Natural killer cell (primary cell): Measurements from ENCODE around the gene ABCA2. TPM values are rescaled to one million over a fixed set of nuclear protein-coding genes. Genes with fewer than 3 reads are reported as not detected.

Source experiments
- ATAC-seq, 3 donors: fragments of 150-1000 bp in 2 of 3; fragments of 200-7000 bp in 1 of 3; cut with Tn5 transposase; 1 replicate in 1 of 3; 2 replicates in 2 of 3; pipeline ENCODE4 v1.10.0; 2021; ENCODE audit warnings: mild to moderate bottlenecking in 2 of 3, moderate library complexity in 2 of 3
- DNase-seq, 2 donors: peaks; one replicate each; pipeline versions ENCODE4 v3.0.0 to v3.0.0-alpha.2; 2013 to 2021; ENCODE audit warnings: mixed read lengths in 1 of 2
- H3K27ac ChIP-seq: one replicate; pipeline ENCODE4 v1.5.1; 2013; ENCODE audit warnings: mild to moderate bottlenecking, low read length
- H3K27me3 ChIP-seq: one replicate; pipeline ENCODE4 v1.6.1; 2013; ENCODE audit warnings: low read length; ENCODE audit not compliant: control insufficient read depth, insufficient read depth
- H3K36me3 ChIP-seq: one replicate; pipeline ENCODE4 v1.6.1; 2013; ENCODE audit warnings: low read length; ENCODE audit not compliant: control insufficient read depth, insufficient read depth
- H3K4me1 ChIP-seq: one replicate; pipeline ENCODE4 v1.6.1; 2013; ENCODE audit warnings: low read length; ENCODE audit not compliant: control insufficient read depth, insufficient read depth
- H3K4me3 ChIP-seq: one replicate; pipeline ENCODE4 v1.5.1; 2013; ENCODE audit warnings: low read length
- H3K9me3 ChIP-seq: one replicate; pipeline ENCODE4 v1.6.1; 2013; ENCODE audit warnings: low read length; ENCODE audit not compliant: control insufficient read depth, insufficient read depth
- H3K27ac Mint-ChIP-seq, 2 donors: one replicate each; pipeline ENCODE4 v1.8.0; 2022; ENCODE audit warnings: mild to moderate bottlenecking in 2 of 2, mixed read lengths in 2 of 2, moderate library complexity in 1 of 2
- H3K27me3 Mint-ChIP-seq, 2 donors: one replicate each; pipeline ENCODE4 v1.8.0; 2022; ENCODE audit warnings: low read depth in 2 of 2, mixed read lengths in 2 of 2
- H3K36me3 Mint-ChIP-seq: one replicate; pipeline ENCODE4 v1.8.0; 2022; ENCODE audit warnings: mixed read lengths
- H3K4me1 Mint-ChIP-seq, 2 donors: one replicate each; pipeline ENCODE4 v1.8.0; 2022; ENCODE audit warnings: mixed read lengths in 2 of 2
- H3K4me3 Mint-ChIP-seq: one replicate; pipeline ENCODE4 v1.8.0; 2022; ENCODE audit warnings: mild to moderate bottlenecking, moderate library complexity, mixed read lengths
- H3K9me3 Mint-ChIP-seq, 2 donors: one replicate each; pipeline ENCODE4 v1.8.0; 2022; ENCODE audit warnings: mixed read lengths in 2 of 2
- WGBS: methylation state at CpG from one replicate; pipeline ENCODE4 v1.1.7; 2013; ENCODE audit warnings: missing lambda C conversion rate; ENCODE audit not compliant: insufficient coverage; 5-methylcytosine and 5-hydroxymethylcytosine counted together
- intact Hi-C: fragments of 100-400 bp; cut with micrococcal nuclease; formaldehyde crosslinking; loops from one replicate; pipeline ENCODE4 v1.14.2; 2022
- total RNA-seq, 4 donors: library from RNA; stranded (reverse); fragments of 120-200 nt in 1 of 4; gene quantifications; one replicate each; pipeline versions ENCODE4 v1.2.3 to v1.2.4, GENCODE V29; 2013 to 2022
- TF ChIP-seq, protein P1 (sequence below): fragments of 200-600 bp; IDR thresholded peaks from one replicate; pipeline ENCODE4 v1.8.0; 2022; ENCODE audit warnings: antibody characterized with exemption

Gene ABCA2
- total RNA-seq, 3 donors from 2014 or later (not counting 1 experiment from before 2014, with no cell fraction given), result 356 to 416 (median 357) TPM

DNA sequence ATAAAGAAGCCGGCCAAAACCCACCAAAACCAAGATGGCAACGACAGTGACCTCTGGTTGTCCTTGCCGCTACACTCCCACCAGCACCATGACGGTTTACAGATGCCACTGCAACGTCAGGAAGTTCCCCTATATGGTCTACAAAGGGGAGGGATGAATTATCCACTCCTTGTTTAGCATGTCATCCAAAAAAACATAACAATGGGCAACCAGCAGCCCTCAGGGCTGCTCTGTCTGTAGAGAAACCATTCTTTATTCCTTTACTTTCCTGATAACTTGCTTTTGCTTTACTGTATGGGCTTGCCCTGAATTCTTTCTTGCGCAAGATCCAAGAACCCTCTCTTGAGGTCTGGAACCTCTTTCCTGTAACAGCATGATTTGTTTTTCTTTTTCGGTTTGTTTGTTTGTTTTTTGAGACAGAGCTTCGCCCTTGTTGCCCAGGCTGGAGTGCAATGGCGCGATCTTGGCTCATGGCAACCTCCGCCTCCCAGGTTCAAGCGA, 47.3 kb upstream of the ABCA2 start:
- TF ChIP-seq, protein P1, sequence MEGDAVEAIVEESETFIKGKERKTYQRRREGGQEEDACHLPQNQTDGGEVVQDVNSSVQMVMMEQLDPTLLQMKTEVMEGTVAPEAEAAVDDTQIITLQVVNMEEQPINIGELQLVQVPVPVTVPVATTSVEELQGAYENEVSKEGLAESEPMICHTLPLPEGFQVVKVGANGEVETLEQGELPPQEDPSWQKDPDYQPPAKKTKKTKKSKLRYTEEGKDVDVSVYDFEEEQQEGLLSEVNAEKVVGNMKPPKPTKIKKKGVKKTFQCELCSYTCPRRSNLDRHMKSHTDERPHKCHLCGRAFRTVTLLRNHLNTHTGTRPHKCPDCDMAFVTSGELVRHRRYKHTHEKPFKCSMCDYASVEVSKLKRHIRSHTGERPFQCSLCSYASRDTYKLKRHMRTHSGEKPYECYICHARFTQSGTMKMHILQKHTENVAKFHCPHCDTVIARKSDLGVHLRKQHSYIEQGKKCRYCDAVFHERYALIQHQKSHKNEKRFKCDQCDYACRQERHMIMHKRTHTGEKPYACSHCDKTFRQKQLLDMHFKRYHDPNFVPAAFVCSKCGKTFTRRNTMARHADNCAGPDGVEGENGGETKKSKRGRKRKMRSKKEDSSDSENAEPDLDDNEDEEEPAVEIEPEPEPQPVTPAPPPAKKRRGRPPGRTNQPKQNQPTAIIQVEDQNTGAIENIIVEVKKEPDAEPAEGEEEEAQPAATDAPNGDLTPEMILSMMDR, result no peak
- Histone ChIP-seq H3K27me3 (no peaks in the 10 kb centered on the region), H3K36me3 (peaks cover 2% of the 10 kb centered on the region), H3K4me1 (peaks cover 30% of the 10 kb centered on the region), H3K27ac (no peak overlapping the region), H3K4me3 (no peak overlapping the region), H3K9me3 (no peaks in the 10 kb centered on the region)
- ATAC-seq, result no peak
- 93% methylated on average over 11 of the region's 12 CpGs for WGBS
- H3K4me3 Mint-ChIP-seq, result no peak overlapping the region
- H3K27ac Mint-ChIP-seq, result no peak overlapping the region
- peaks cover 0 to 20% of the 10 kb centered on the region in 2 donors for H3K4me1 Mint-ChIP-seq
- H3K36me3 Mint-ChIP-seq, result no peaks in the 10 kb centered on the region
- intact Hi-C loops, result no loop called here
- H3K27me3 Mint-ChIP-seq, result no peaks in the 10 kb centered on the region
- H3K9me3 Mint-ChIP-seq, result no peaks in the 10 kb centered on the region
- DNase-seq, result no peak

DNA sequence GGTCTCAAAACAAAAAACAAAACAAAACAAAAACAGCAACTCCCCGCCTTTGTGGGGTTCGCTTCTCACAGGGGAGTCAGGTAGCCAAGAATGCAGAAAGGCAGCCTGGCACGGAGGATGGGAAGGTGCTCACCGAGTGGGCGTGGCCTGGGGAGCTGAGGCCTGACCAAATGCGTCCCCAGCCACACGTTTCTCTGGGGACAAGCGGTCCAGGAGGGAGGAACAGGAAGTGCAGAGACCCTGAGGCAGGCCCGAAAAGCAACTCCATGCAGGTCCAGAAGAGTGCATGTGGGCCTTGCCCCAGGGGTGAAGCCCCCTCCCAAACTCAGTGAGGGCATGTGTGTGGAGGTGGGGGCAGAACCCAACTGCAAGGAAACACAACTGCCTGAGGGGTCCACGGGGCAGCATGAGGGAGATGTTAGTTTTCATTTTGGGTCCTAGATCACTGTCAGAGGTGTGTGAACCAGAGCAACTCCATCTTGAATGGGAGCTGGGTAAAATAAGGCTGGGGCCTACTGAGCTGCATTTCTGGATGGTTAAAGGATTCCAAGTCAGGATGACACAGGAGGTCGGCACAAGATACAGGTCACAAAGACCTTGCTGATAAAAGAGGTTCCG, 46.7 kb upstream of the ABCA2 start:
- H3K27me3 ChIP-seq, result no peaks in the 10 kb centered on the region
- H3K4me1 Mint-ChIP-seq, result peaks cover 0 to 21% of the 10 kb centered on the region in 2 donors
- no peak for ATAC-seq
- 88% methylated on average over 12 of the region's 12 CpGs for WGBS
- no peaks in the 10 kb centered on the region for H3K9me3 ChIP-seq
- no peaks in the 10 kb centered on the region for H3K27me3 Mint-ChIP-seq
- no peaks in the 10 kb centered on the region for H3K36me3 Mint-ChIP-seq
- H3K9me3 Mint-ChIP-seq, result no peaks in the 10 kb centered on the region
- H3K4me3 Mint-ChIP-seq, result no peak overlapping the region
- TF ChIP-seq, protein P1, result no peak
- no peak overlapping the region for H3K4me3 ChIP-seq
- intact Hi-C loops, result no loop called here
- no peak overlapping the region for H3K27ac Mint-ChIP-seq
- H3K36me3 ChIP-seq, result peaks cover 2% of the 10 kb centered on the region
- DNase-seq, result no peak
- H3K4me1 ChIP-seq, result peaks cover 30% of the 10 kb centered on the region
- H3K27ac ChIP-seq, result no peak overlapping the region

GRCh38 chr9:137073992-137074399, 46.0 kb upstream of the ABCA2 start:
- TF ChIP-seq, protein P1, result no peak
- no peaks in the 10 kb centered on the region for H3K9me3 ChIP-seq
- H3K27ac ChIP-seq, result no peak overlapping the region
- intact Hi-C loops, result no loop called here
- Mint-ChIP-seq H3K9me3 (no peaks in the 10 kb centered on the region), H3K36me3 (no peaks in the 10 kb centered on the region), H3K27me3 (no peaks in the 10 kb centered on the region), H3K4me1 (peaks cover 0 to 21% of the 10 kb centered on the region in 2 donors), H3K4me3 (no peak overlapping the region), H3K27ac (no peak overlapping the region)
- no peak for ATAC-seq
- no peak for DNase-seq
- peaks cover 36% of the 10 kb centered on the region for H3K4me1 ChIP-seq
- H3K36me3 ChIP-seq, result peaks cover 2% of the 10 kb centered on the region
- WGBS, result 88% methylated on average over 8 of the region's 8 CpGs
- H3K27me3 ChIP-seq, result no peaks in the 10 kb centered on the region
- H3K4me3 ChIP-seq, result no peak overlapping the region

GRCh38 chr9:137071282-137071681, 43.2 kb upstream of the ABCA2 start:
- no peaks in the 10 kb centered on the region for H3K36me3 ChIP-seq
- TF ChIP-seq, protein P1, result no peak
- Mint-ChIP-seq H3K27me3 (no peaks in the 10 kb centered on the region), H3K4me3 (peak overlapping the region; percentile 82), H3K27ac (peak overlapping the region; percentile 64 to 81), H3K4me1 (peaks cover 4 to 26% of the 10 kb centered on the region in 2 donors), H3K9me3 (no peaks in the 10 kb centered on the region), H3K36me3 (no peaks in the 10 kb centered on the region)
- H3K4me1 ChIP-seq, result peaks cover 25% of the 10 kb centered on the region
- DNase-seq (no peak), ATAC-seq (no peak)
- H3K9me3 ChIP-seq, result no peaks in the 10 kb centered on the region
- intact Hi-C loops, result no loop called here
- 95% methylated on average over 2 of the region's 2 CpGs for WGBS
- no peak overlapping the region for H3K27ac ChIP-seq
- H3K27me3 ChIP-seq, result no peaks in the 10 kb centered on the region
- no peak overlapping the region for H3K4me3 ChIP-seq
